Retina (tissue), 1 donor: ENCODE data around the gene OR6S1.

Experiments
- DNase-seq: peaks from one replicate; pipeline ENCODE4 v3.0.0-alpha.2; 2016

Gene OR6S1, protein sequence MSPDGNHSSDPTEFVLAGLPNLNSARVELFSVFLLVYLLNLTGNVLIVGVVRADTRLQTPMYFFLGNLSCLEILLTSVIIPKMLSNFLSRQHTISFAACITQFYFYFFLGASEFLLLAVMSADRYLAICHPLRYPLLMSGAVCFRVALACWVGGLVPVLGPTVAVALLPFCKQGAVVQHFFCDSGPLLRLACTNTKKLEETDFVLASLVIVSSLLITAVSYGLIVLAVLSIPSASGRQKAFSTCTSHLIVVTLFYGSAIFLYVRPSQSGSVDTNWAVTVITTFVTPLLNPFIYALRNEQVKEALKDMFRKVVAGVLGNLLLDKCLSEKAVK

DNA sequence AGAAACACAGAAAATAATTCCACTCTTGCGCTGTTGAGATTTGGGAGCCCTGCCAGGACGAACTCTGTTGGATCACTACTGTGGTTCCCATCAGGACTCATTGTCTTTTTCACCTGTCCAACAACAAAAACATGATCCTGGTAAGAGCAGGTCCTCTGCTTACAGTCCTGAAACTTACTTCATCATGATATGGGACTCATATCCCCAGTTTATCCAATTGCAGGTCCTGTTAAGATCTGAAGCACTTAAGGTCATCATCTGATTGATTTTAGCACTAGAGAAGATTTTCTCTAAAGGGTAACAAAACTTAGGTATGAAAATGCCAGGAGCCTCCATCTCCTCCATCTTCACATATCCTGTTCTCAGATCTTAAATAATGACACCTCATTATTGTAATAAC lies at the start of gene OR6S1:
TSS of gene OR6S1 (minus strand) at position 101 of the 400 bp plus-strand sequence. CDS start at position 101, 0 bp downstream.
- no peak for DNase-seq

DNA sequence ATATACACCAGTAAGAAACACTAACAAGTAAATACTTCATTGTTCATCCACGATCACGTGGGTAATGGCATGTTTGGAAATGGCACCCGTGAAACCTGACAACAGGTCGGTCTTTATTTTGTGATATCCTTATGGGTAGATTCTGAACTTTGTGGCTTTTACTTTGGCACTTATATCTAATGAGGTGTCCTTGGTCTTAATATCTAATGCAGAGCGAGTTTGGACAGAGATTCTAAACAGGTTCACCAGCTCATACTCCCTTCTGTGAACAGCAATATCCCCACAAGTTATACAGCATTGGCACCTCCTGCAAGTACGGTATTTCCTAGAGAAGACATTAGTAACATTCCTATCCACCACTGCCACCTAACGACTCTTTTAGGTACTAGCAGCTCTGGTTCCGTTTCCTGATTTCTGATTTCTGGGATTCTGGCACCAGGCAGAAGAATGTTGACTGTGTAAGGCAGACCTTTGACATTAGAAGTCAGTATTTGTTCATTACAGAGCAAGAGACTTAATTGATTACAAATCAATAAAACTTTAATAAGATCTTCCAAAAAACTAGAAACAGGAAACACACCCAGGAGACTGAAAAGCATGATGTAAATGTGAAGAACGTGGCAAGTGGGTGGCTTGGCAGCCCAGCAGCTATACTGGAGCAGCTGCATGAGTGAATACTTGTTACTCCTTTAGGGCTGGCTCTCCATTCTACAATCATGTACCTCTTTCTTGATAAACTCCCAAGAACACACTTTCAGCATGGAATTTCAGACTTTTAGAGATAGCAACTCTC lies 49.6 kb upstream of the OR6S1 start:
- peak; percentile 76 for DNase-seq

DNA sequence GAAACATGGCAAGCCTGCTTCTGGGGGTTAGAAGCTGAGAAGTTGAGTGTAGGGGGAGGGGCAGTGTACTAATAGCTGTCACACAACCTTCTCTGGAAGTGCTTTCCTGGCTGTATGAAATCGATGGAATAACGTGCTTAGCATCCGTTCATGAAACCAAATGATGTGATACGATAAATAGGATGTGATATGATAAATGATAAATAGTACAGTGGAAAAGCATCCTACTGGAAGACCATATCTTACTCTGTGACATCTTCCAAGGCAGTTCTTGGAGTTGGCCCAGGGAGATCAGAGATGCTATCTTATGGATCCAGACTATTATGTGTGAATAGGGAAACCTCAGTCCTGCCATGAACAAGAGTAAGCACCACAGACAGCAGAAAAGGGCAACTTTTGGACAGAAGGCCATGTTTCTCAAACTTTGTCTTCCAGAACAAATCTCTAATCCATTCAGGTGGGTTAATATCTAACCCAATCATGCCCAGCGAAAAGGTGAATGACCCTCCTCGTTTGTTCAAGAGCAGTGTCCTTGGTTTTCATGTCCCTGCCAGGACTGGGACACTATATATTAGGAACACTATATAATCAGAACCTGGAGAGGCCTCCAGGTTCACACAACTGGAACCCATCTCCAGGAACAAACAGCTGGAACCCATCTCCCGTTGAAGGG lies 46.8 kb upstream of the OR6S1 start, which contains the start of gene ANG:
TSS of gene ANG (plus strand) at position 598 of the 673 bp plus-strand sequence. CDS start 4,801 bp downstream, outside the sequence.
- DNase-seq: no peak

DNA sequence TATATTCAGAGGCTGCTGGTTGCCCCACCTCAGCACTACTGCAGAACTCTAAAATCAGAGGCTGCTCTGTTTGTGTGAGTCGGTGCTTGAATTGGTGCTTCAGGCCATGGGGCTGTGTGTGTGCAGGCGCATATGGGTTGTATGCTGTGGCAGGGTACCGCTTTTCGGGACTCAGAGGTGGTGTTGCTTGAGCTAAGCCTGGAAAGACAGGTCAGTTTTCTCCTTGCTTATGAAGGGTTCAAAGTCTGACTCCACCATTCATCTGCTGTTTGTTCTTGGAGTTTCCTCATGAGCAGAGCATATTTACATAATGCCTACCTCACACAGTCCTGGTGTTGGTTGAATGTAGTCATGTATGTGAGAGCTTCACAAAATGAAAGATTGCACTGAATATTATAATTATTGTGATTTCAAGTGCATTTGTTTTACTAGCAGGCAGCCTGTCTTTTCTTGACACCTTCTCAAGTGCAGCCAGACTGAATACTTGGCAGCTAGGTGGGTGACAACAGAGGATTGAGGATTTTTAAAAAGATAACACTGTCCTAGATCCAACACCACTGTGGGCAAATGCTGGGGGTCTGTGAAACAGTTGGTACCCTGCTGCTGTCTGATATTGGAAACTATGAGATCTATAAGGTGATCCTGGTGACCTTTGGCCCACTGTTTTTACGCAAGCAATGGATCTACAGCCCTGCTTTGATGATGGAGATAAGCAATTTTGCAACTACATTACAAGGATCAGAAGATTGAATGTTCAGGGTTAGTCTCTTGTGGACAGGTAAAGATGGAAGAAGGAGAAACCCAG lies 46.1 kb upstream of the OR6S1 start:
- no peak for DNase-seq

DNA sequence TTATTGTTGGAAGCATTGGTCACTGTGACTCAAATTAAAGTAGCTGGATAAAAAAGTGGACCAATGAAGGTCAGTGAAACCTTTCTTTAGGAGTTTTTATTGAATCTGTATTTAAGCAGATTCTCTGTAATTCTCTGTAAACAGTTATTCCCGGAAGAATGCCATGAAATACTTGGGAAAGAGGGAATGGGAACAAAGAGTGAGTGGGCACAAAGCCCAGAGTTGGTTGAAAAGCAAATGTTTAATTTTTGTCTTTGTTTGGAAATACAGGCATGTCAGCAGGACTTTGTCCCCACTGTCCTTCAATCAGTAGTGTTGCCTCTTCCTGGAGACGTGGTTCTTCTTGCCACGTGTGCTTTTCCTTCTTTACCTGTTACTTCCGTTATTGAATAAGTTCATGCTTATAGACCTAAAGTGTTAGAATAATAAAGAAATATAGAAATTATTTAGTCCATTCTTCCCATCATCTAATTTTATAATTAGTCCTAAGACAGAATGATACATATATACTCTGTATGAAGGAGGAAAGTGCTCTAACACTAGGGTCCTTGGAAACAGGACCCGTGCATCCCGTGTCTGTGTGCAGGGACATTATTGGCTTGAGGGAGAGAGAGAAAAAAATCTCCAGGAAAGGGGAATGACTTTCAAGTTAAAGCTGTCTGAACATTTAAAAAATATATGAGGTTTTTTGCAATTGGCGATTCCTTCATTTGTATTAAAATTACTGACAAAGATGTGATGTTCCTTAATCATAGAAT lies 45.1 kb upstream of the OR6S1 start:
- no peak for DNase-seq

DNA sequence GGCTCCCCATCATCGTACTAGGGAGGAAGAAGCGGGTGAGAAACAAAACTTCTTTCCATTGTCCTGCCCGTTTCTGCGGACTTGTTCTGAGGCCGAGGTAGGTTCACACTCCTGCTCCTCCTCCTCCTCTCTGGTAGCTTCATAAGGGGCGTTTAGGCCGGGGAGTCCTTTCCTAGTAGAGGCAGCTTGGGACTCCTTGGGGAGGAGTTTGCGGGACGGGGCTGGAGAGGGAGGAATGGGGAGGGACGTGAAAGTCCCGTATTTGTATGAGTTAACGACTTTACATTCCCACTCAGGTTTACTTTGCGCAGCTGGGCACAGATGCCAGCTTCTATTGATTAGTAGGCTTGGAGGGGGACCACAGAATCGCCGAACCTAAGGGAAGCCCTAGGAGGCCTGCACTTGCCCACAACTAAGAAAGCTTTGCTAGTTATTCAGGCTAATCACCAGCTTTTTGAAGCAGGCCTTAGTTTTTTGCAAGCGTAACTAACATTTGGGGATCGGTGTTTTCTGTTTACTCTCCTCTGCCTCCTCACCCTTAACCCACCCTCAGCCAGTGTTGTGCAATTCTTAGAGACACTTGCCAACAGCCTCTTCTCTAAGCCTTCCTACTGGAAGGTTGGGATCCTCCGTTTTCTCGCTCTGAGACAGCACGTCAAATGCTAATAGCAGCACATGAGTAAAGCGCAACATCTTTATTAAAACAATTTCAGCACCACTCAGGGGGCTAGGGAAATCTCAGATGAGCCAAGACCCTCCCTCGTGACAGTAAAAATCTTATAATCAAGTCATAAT lies 43.4 kb upstream of the OR6S1 start:
- no peak for DNase-seq

DNA sequence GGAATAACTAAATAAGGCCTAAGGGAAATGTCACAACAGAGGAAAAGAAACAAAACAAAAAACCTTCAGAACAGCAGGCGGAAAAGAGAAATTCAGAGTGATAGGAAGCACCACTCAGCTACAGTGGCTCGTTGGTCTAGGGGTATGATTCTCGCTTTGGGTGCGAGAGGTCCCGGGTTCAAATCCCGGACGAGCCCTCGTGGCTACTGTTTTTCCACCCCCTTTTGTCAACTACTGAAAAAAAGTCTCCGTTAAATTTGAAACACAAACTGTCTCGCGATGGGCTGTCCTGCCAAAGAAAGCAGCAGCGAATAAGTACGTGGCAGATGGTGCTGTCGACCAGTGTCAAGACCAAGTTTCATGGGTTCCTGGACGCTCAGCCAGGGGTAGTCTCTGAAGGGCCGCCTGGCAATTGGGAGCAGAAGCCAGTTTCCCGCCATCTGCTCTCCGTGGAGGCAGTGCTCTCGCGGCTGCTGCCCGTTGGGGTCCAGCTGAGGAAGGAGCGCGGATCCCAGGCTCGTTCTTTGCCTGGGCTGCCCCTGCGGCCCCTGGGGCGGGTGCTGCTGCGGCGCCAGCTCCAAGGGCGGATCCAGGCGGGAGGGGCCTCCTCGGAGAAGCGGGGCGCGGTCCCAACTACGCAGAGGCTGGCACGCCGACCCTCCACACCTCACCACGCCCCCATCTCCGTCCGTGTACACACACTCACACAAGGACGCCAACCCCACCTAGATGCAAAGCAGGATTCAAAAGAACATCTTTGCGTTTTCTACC lies 42.6 kb upstream of the OR6S1 start, which contains the start of gene RNASE4:
TSS of gene RNASE4 (plus strand) at position 670 of the 771 bp plus-strand sequence. CDS start 14,812 bp downstream, outside the sequence.
- peak; percentile 93 for DNase-seq

DNA sequence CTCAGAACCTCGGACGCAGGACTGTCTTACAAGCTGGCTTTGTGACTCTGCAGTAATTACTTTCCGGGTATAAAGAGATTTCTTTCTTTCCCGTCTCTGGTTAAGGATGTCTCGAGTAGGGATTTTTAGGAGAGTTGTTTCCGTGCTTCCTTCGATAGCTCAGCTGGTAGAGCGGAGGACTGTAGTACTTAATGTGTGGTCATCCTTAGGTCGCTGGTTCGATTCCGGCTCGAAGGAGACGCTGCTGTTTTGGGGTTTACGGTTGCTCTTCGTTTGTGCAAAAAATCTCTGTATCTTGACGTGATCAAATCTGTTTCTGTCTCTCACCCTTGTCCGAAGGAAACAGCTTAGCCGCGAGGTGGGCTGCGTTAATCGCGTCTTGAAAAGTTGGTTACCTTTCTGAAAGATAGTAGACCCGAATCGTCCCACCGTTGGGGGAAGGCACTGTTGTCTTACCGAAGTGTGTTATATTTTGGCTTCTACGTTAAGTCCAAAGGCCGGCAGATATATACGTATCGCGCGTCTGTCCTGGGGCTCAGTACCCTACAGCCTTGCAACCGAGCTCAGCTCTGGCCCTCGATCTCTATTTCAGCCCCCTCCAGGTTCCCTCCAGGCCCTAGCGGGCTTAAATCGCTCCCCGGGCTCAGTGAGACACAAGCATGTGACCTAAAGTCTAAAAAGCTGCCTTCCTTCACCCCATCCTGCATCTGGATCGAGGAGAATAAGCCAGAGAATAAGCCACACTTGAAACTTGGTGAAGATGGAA lies 41.8 kb upstream of the OR6S1 start:
- peak; percentile 94 for DNase-seq

DNA sequence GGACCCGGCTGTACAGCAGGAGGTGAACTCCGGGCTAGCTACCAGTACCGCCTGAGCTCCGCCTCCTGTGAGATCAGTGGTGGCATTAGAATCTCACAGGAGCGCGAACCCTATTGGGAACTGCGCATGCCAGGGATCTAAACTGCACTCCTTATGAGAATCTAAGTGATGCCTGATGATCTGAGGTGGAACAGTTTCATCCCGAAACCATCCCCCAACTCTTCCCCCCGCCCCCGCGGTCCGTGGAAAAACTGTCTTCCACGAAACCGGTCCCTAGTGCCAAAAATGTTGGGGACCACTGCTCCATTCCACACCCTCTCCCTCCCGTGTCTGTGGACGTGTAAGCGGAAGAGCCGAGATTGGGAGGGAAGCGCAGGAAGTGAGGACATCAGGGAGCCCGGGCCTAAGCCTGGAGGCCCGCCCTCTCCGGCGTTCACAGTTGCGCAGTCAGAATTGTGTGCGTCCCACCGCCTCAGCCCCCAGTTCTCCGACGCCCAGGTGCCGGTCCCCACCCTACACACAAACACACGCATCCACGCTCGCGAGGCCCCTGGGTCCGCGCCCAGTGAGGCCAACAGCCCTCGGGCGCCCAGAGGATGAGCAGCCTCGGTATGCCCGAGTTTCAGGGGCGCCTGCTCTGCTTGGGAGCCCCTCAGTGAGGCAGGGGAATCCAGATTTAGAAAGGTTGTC lies 41.1 kb upstream of the OR6S1 start:
- peak; percentile 96 for DNase-seq

DNA sequence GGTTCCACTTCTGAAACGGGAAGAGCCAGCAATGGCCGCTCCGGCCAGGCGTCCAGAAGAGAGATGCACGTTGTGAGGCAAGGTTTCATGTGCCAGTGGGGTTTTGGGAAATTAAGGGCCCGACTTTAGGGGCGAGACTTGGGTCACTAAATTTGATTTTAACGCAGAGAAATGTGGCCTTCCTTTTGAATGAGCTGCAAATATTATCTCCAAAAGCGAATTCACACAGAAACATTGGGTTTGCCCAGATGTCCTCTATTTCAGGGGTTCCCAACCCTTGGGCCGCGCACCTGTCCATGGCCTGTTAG lies 40.6 kb upstream of the OR6S1 start:
- no peak for DNase-seq

DNA sequence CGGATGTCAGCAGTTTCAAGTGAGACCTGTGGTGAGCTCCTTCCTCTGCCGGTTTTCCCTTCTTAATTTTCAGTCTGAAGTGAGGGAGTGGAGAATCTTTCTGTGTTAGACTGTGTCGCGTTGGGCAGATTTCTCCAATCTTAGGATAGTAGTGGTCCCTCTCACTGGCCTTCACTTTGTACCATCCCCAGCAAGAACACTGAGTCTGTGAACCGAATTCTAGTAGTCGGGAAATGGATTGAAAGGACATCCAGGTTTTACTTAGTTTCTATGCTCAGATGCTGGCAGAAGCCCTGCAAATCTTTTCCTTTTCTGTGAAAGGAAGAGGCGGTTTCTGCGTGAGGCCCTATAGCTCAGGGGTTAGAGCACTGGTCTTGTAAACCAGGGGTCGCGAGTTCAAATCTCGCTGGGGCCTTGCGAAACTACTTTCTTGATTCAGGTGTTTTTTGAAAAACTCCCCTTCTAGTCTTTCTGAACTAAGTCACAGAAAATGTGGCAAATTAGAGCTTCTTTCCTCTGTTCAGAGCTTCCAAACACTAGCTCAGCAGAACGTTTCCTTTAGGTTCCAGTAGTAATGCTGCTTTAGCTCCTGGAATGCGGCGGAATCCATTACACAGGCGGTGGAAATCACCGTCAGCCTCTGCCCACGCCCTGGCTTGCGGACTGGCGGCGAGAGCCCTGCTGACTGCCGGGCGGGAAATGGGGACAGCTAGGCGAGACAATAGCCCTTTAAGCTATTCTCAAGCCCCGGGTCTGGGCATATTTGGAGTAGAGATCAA lies 40.0 kb upstream of the OR6S1 start:
- DNase-seq: peak; percentile 95

DNA sequence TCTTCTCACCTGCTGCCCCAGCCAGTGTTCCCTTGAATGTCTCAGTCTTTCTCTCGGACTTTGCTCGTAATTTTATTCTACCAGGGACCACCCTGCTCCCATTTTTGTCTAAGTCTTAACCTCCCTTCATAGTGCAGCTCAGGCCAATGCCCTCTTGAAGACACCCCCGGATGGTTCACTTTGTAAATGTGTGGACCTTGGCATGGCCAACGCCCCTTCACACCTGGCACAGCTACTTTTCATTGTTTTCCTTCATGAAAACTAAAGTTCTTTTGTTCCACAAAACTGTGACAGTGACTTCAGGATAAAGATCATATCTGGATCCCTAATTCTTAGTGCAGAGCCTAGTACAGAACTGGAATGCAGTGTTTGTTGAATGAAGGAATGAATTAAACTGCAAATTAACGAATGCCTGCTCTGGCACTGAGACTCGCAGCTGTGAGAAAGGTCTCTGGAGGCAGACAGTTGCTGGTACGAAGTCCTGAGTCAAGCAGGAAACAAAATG lies 39.4 kb upstream of the OR6S1 start:
- no peak for DNase-seq

DNA sequence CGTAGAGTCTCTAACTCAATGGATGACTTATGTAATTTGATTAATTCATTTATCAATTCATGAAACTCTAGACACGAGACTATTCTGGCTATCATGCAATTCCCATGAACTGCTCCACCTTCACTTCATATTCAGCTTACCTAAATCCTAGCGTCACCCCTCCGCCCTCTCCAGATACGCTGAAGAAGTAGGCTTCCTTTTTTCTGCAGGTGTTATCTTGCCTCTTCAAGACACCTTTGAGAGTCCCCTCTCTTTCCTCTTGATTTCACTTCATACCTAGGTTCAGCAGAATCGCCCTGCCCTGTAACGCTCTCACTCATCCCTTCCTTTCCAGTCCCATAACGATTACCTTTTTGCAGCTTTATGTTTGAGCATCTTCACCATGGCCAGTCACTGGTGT lies 38.9 kb upstream of the OR6S1 start:
- DNase-seq: no peak

DNA sequence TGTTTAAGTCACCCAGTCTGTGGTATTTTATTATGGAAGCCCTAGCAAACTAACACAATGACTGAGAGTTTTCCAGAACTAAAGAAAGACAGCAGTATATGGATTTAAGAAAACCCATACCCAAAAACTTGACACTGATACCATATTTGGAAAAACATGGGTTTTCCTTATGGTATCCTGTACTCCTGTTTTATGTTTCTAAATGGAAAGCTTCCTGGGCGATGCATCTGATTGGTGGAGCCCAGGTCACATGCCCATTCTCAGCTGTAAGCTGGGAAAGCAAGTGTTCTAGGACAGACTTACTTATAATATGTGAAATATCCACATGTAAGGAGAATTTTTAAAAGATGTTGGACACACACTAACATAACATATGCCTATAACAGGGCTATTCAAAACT lies 38.4 kb upstream of the OR6S1 start:
- no peak for DNase-seq

DNA sequence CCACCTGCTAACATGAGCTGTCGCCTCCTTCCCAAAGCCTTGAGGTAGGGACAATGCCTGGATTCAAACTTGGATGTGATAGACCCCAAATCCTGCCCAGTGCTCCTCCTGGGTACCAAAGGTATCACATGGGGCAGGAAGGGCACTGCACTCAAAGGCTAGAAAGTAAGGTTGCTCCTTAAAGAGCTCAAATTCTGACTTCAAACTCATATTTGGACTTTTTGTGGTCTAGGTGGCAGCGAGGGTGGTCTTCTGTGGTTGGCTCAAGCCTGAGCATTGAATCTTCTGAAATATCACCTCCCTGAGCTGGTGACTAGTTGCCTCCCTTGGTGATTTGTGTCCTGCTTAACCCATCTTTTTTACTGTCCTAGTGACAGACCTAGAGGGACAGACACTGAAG lies 34.6 kb upstream of the OR6S1 start:
- DNase-seq: no peak

DNA sequence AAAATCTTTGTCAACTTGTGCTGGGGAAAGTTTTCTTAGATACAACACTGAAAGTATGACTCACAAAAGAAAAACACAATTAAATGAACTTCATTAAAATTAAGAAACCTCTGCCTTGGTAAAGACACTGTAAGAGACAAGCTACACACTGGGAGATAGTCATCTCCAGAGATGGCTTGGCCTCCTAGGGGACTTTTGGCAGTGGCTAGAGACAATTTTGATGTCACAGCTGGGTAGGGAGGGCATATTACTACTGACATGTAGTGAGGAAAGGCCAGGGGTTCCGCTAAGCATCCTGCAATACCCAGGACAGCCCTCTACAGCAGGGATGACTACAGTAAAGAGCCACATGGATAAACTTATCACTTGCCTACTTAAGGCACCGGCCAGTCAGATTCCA lies 34.2 kb upstream of the OR6S1 start:
- no peak for DNase-seq

DNA sequence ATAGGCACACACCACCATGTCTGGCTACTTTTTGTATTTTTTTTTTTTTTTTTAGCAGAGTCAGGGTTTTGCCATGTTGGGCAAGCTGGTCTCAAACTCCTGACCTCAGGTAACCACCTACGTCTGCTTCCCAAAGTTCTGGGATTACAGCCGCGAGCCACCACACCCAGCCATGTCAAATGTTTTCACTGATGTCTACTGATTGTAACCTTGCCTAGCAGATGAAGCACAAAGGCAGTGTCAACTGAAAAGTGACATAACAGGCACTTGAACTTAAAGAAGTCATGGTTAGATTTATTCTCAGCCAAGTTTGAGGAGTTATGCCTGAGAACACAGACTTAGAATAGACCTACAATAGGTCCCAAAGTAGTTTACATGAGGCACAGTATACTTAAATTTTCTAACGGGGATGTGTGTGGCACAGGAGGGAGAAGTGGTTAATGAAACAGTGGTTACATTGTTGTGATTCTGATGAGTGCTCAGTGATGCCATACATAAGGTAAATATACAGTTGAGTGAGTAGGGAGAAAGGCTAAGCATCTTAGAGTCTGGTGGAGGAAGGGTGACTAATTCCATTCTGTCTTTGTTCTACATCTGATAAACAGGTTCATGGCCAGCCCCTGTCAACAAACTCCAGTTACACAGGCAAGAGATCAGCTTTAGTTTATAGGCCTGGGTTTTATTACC lies 30.2 kb upstream of the OR6S1 start:
- no peak for DNase-seq
